LNCAP (cell line): ENCODE data around the gene ZNF648.

ENCODE experiments used
- TF ChIP-seq, protein P1 (sequence below): fragments of 450-650 bp; IDR thresholded peaks from 2 replicates; pipeline ENCODE4 v1.5.1; 2017; ENCODE audit warnings: mild to moderate bottlenecking

Gene ZNF648

DNA sequence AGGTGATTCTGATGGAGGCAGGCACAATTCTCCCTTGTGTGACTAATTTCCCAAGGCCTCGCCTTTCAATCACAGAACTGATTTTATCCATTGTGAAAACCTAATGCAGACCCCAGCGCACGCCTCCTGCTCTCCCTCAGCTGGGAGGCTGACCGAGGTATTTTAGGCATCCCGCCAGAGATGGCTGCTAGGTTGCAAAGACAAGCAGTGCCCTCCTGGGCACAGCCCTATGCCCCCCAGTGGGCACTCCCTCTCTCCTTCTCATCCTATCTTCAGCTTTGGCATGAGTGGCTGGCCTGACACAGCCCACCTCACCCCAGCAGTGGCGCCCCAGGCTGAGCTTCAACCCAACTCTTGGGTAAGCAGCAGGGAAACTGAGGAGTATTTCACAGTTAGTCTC, 24.2 kb upstream of the ZNF648 start:
- TF ChIP-seq, protein P1, sequence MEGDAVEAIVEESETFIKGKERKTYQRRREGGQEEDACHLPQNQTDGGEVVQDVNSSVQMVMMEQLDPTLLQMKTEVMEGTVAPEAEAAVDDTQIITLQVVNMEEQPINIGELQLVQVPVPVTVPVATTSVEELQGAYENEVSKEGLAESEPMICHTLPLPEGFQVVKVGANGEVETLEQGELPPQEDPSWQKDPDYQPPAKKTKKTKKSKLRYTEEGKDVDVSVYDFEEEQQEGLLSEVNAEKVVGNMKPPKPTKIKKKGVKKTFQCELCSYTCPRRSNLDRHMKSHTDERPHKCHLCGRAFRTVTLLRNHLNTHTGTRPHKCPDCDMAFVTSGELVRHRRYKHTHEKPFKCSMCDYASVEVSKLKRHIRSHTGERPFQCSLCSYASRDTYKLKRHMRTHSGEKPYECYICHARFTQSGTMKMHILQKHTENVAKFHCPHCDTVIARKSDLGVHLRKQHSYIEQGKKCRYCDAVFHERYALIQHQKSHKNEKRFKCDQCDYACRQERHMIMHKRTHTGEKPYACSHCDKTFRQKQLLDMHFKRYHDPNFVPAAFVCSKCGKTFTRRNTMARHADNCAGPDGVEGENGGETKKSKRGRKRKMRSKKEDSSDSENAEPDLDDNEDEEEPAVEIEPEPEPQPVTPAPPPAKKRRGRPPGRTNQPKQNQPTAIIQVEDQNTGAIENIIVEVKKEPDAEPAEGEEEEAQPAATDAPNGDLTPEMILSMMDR: no peak

DNA sequence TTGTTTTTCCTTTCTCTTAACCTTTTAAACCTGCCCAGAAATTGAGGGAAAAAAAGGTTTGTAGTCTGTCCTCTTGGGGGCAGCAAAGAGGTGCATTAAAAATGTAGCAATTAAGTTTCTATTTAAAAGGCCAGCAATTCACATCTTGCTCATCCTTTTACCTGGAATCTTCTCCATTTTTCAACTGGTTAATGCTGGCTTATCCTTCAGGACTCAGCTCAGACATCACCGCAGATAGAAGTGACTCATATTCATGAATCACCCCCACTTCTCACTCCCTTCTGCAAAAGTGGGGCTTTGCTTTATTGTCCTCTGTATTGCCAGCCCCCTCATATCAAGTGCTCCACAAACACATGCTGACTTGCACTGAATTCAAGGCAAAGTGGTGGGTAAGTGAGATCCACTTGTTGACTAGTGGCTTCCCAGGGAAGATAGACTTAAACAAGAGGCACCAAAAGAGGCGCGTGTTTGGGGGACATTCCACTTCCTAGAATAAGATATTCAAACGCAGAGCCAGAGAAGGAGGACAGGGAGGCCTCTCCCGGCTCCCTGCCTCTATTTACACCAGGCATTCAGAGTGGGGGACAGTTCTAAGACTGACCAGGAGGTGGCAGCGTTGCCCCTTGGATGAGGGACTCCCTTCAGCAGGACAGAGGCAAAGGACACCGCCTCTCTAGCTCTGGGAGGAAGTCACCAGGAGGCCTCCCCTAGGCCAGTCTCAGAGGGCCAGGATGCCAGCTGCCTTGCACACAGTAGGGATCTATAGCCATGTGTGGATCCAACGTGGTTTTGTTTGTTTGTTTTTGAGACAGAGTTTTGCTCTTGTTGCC, 23.2 kb upstream of the ZNF648 start:
- TF ChIP-seq, protein P1: peak; percentile 83

DNA sequence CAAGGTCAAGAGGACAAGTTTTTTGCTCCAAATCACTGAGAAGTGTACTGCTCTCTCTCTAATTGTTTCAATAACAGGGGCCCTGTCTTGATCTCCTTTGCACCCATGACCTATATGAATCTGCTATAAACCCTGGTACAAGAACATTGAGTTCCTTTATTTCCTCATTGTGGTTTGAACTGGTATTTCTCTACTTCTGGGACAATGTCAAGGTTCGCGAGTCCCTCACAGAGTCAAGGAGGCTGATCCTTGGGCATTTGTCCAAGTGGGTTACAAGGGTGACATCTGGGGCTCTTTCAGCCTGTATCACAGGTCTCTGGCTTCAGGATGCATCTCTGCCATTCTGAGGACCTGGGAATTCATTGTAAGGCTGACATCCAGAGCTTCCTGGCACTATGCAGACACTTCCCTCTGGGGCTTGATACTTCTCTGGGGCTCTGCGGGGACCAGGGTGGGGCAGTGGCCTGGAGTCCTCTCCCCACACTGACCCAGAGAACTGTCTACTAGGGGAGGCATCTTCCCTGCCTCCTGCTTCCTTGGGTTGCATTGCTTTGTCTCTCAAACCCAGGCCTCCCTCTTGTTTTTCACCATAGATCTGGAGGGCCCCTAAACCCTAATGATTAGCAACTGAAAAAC, 22.5 kb upstream of the ZNF648 start:
- TF ChIP-seq, protein P1: no peak

DNA sequence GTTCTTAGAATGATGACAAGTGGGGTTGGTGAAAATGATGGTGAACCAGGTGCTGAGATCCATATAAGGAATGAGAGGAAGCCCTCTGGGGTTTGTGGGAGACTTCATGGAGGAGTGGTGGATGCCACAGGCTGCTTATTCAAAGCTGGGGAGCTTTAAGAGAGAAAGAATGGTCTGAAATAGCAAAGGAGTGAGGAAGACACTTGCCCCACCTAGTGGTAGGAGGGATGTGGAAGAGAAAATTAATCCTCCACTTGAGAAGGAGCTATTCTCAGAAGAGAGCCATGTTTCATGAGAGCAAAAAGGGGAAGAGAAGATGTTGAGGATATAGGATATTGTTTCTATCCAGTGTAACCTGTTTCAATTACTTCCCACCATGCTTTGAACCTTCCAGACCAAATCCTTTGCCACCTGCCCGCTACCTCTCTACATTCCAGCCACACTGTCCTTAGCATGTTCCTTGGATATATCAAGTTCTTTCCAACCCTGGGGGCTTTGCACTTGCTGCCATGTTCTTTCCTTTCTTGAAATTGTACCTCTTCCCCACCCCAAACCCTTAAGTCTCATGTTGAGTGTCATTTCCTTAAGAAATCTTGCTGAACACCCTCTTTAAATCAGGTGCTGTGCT, 19.6 kb upstream of the ZNF648 start:
- TF ChIP-seq, protein P1: peak; percentile 76

DNA sequence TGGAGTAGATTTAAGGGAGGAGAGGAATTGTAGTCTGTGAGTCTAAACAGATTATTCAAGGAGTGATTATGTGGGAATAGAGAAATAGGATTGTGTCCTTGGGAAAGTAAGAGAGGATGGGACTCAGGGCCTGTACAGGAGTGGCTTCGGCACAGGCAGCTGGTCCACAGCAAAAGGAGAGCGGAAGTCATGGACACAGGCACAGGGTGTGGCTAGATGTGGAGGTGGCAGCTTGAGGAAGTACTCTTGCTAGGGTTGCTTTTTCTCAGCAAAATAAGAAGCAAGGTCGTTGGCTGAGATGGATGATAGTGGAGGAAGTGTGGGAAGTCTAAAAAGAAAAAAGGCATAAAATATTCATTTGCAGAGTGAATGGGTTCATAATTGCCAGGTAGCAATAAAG, 18.5 kb upstream of the ZNF648 start:
- TF ChIP-seq, protein P1: no peak

DNA sequence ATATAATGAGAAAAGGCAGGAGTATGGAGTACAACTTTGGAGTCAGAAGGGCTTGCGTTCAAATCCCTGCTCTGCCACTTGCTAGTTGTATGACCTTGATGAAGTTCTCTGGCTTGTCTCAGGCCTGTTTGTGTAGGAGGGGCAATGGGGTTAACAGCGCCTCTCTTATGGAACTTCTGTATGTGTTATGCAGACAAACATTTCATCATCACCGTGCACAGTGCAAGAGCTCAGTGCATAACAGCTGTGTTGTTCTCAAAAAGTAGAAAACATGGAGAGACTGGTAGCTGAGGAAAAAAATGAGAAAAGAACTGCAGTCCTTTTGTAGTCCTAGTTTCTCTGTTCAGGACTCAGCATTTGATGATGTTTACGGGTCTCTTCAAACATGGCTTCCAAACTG, 10.4 kb upstream of the ZNF648 start:
- TF ChIP-seq, protein P1: no peak

DNA sequence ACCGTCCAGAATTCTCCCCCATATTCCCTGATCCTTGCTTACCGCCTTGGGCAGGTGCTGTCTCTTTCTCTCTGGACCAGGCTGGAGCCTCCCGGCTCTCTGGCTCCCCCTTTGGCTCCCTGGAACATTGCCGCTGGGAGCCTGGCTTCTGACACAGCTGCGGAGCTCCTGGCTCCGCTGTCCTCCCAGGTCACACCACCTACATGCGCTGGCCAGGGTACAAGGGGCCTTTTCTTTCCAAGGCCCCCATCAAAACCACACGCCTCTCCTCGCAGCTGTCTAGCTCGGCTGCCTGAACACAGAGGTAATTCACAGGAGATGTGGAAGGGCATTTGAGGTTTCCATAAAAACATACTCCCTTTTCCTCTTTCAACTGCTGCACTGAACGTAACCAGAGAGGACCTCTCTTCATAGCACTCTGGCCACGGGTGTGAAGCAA, 7.5 kb upstream of the ZNF648 start:
- TF ChIP-seq, protein P1: peak; percentile 84
